Measurements from ENCODE around the gene ANKRD52.
"Not testable (repeated sequence)": the region's sequence is repeated elsewhere in the genome, so short reads cannot be mapped to it uniquely, and the experiment has no call there.

Gene ANKRD52

DNA sequence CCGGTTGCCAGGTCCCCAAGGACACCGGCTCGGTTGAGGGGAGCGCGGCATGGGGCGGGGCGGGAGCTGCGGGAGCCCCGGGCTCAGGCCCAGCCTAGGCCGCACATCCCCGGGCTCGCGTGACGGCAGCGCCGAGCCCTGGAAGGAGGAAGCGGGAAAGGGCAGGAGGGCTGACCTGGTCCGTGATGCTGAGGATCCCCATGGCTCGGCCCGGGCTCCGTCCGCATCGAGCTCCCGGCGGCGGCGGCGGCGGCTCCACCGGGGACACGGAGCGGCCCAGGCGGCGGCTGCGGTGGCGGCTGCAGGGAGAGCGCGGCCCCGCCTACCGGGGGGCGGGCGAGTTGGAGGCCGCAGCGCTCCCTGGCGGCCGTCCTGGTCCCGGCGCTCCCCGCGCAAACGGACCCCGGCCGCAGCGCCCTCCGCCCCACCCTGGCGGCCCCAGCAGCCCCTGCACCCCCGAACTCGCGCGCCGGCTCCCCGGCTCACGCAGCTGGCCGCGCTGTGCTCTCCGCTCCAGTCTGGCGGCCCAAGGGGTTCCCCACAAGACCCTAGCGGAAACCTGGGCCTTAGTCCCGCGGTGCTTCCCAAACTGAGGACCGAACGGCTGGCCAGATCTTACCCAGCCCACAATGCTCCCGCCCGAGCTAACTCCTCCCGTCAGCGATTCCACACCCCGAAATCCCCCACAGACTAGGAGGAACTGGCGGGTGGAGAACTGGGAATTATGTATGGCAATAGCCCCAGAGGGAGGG is at the start of gene ANKRD52:
TSS of gene ANKRD52 (minus strand) at position 317 of the 752 bp plus-strand sequence. CDS start at position 202, 115 bp downstream.
- DNase-seq = peak; percentile 71

DNA sequence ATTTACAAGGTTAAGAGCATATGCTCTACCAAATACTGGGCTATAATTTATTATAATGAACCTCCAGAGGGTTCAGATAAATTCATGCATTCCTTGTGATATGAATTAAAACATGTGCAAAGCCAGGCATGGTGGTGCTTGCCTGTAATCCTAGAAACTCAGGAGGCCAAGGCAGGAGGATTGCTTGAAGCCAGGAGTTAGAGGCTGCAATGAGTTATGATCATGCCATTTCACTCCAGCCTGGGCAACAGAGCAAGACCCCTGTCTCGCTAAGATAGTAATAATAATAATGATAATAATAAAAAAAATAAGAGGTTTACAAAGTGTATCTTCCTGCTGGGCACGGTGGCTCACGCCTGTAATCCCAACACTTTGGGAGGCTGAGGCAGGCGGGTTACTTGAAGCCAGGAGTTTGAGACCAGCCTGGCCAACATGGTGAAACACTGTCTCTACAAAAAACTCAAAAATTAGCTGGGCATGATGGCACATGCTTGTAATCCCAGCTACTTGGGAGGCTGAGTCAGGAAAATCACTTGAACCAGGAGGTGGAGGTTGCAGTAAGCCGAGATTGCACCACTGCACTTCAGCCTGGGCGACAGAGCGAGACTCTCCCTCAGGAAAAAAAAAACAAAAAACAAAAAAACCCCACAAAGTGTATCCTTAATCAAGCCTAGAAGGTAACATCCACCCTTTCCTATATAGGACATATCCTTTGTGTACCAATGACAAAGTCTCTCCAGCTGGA is 49.2 kb upstream of the ANKRD52 start:
- no peak for DNase-seq

DNA sequence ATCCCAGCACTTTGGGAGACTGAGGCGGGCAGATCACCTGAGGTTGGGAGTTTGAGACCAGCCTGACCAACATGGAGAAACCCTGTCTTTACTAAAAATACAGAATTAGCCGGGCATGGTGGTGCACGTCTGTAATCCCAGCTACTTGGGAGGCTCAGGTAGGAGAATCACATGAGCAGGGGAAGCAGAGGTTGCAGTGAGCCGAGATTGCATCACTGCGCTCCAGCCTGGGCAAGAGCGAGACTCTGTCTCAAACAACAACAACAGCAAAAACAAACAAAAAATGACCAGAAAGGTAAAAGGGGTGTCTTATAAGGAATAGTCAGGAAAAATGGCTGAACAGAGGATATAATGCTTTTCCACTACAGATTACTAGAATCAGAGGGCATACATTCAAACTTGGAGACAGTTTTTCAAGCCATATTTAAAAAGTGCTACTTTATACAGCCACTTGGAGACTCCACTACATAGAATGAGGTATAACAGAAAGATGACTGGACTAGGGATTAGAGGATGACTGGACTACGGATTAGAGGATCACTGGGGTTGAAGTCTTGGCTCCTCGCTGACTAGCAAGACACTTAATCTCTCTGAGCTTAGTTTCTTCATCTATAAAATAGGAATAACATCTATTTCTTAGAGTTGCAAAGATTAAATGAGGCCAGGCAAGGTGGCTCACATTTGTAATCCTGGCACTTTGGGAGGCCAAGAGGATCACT is 46.8 kb upstream of the ANKRD52 start:
- no peak for DNase-seq

DNA sequence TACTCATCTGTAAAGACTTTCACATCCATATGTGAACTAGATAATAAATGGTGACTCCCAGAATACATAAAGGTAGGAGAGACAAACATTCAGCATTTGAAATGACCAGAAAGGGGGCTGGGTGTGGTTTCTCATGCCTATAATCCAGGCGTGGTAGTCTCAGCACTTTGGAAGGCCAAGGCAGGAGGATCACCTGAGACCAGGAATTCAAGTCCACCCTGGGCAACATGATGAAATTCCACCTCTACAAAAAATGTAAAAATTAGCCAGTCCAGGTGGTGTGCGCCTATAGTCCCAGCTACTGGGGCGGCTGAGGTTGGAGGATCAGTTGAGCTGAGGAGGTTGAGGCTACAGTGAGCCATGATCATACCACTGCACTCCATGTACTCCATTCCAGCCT is 46.1 kb upstream of the ANKRD52 start:
- no peak for DNase-seq

DNA sequence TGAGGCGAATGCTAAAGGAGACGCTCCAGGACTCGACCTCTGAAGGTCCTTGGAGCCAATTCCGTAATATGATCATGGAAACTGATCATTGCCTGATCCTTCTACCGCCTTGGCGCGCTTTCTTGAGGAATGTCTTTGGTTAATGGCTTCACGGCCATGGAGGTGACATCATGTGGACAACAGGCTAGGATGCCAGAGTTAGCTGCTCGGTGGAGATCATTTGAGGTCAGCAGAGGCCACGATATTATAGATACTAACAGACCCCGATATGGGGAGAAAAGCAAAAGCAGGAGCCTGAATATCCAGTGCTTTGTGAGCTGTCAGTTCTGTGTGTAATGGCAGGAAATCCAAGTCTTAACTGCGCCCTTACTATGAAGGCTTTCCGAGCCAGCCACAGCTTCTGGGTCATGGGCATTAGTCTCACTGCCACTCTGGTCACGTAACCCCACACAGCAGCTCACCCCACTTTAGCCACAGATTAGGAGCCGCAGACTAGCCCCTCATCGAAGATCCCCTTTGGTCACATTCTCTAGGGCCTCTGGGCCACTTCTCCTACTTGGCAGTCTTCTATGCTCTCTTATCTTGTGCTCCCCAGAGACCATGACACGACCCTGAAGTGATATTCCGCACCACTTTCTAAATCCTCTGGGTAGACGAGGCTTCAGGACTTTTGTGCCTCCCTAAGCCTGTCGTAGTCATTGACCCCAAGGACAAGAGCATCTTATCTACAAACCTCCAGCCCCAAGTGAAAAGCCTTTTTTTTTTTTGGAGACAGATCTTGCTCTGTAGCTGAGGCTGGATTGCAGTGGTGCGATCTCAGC is 42.7 kb upstream of the ANKRD52 start:
- DNase-seq = no peak

DNA sequence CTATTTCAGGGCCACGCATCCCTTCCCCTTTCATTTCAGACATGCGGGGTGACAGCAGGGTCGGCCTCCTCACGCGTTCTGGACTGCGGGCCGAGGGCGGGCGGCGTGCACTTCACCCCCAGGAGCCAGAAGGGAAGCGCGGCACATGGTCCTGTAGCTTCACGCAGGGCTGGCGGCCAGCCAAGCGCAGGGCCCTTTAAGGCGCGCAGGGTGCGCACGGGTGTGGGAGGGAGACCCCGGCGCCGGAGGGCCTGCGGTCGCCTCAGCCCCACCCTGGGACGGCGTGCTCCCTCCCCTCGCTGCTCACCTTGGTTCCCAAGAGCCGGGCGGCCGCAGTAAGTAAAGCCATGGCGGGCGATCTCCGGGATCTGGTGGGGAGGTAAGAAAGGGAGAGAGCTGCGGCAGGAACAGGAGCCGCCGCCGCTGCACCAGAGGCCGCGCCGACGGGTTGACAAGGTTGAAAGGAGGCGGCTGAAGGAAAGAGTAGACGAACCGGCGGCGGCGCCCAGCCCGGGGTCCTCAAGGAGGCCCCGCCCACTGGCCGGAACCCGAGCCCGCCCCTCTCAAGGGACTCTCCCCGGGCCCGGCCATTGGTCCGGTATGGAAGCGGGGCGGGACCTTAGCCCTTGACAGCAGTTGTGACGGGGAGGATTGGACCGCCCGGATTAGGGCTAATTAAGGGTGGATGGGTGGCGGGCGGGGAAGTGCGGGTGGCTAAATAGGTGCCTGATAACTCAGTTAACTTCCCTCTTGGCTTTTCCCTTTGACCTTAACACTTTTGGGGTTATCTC is 41.9 kb upstream of the ANKRD52 start, which contains the start of gene CS:
TSS of gene CS (minus strand) at position 478 of the 791 bp plus-strand sequence. CDS start at position 349, 129 bp downstream.
- DNase-seq = peak; percentile 95

DNA sequence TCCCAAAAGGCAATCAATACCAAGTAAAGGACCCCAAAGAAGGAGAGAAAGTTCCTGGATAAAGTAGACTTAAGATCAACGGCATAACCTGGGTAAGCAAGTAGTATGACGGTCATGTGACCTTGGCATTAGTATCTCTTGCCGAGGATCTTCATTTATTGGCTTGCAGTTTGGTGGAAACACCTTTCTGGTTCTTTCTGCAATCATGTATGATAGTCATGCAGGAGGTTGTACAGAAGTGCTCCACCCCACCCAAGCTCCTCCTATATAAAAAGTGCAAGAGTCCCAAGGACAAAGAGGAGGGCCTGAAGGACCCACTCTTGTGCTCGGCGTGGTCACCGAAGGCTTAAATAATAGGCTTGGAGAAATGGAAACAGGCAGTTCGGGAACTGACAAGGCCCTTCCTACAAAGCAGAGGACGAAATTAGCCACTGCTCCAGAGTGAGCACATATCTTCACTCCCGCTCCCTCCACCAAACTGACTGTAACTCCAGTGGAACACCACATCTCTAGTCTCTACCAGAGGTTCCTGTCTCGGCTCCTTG is 41.2 kb upstream of the ANKRD52 start:
- no peak for DNase-seq

DNA sequence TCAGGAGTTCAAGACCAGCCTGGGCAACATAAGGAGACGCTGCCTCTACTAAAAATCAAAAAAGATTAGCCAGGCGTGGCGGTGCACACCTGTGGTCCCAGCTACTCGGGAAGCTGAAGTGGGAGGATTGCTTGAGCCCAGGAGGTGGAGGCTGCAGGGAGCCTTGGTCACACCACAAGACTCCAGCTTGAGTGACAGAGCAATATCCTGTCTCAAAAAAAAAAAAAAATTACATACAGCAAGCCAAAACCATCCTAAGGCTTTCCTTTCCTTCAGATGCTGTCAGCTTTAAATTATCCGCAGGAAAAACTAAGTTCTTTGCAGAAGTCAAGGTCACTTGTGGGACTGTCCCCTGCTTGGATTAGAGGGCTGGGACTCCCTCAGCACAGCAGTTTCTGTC is 40.6 kb upstream of the ANKRD52 start:
- DNase-seq = no peak

DNA sequence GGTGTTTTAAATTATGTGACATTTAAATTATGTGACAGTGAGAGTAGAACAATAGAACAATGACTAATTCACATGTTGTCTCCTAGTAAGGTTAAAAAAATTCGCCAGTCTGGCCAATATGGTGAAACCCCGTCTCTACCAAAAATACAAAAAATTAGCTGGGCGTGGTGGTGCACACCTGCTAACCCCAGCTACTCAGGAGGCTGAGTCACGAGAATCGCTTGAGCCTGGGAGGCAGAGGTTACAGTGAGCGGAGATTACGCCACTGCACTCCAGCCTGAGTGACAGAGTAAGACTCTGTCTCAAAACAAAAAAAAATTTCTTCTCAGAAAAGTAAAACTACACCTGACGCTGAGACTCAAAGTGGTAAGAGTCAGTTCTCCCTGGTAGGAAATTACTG is 39.2 kb upstream of the ANKRD52 start:
- no peak for DNase-seq

DNA sequence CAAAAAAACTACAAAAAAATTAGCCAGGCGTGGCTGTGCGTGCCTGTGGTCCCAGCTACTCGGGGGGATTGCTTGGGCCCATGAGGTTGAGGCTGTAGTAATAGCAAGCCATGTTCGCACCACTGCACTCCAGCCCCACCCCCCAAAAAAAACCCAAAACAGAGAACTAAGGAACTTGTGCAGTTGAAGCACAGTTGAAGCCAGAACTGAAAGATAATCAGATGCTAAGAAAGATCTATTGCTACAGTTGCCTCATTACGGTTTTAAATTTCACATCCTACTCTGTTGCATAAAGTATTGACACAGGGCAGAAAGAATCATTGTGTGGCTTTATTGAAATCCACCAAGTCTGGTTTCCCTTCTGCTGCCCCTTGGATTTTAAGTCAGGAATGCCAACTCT is 38.1 kb upstream of the ANKRD52 start:
- no peak for DNase-seq

DNA sequence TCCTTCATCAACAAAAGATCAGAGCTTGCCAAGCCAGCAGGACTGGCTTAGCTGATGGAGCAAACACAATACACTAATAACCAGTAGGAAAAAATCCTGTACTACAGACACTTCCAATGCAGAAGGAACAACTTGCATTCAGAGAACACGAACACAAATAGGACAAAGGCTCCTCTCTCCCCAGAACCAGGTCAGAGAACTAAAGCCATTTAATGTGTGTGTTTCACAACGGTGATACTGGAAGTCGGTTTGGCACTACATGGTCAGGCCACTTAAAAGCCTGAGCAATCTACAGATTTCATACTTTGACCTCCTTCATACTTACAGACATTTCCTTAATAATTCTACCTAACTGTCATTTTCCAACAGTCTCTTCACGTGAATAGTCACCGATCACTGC is 35.6 kb upstream of the ANKRD52 start:
- no peak for DNase-seq

DNA sequence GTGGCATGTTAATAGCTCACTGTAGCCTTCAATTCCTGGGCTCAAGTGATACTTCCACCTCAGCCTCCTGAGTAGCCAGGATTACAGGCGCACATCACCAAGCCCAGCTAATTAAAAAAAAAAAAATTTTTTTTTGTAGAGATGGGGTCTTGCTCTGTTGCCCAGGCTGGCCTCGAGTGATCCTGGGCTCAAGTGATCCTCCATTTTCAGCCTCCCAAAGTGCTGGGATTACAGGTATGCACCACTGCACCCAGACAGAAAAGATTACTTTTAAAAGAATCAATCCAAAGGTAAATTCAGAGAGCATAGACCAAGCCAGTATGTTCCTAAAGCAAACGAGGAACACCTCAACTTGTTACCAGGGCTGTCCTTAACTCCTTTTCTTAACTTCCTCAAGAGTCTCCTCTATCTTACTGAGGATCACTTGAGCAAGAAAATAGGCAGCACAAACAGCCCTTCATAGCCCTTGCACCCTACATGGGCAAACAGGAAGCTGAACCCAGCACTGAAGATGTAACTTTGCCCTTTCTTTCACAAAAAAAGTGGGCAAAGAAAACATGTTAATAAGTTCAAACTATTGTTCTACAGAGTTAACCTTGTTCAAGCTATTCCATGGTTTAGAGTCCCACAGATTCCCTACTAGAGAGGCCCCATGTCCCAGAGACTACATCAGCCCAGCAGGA is 30.7 kb upstream of the ANKRD52 start:
- DNase-seq = no peak

DNA sequence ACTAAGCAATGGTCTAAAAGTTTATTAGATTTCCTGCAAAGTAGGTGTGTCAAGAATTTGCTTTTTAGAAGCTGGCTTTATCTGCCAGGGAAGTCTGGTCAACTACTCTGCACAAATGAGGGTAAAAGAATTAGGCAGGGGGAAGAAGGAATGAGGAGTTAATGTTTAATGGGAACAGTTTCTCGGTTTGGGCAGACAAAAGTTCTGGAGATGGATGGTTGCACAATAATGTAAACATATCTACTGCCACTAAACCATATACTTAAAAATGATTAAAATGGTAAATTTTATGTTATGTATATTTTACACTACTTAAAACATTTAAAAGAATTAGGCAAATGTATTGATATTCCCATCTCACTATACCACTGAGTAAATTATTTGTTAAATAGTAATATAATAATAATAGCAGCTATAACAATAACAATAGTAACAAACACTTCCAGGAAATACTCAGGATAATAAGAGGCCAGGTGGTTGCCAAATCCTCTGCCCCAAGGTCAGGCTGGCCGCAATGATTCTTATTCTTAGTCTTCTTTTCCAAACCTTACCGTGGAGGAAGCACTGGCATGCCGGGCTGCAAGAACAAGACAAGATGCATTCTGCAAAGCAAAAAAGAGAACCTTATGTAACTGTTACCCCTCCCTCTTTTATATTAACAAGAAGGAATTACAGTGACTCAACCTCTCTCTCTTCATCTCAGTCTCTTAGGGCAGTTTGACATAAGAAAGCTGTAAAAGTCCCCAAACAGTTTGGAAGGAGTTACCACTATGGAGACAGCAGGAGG is 28.1 kb upstream of the ANKRD52 start:
- DNase-seq = no peak

DNA sequence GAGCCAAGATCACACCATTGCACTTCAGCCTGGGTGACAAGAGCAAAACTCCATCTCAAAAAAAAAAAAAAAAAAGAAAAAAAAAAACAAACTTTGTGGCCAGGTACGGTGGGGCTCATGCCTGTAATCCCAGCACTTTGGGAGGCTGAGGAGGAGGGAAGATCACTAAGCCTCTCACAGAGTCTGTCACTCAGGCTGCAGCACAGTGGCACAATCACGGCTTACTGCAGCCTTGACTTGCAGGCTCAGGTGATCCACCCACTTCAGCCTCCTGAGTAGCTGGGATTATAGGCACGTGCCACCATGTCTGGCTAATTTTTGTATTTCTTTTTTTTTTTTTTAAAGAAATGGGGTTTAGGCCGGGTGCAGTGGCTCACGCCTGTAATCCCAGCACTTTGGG is 26.1 kb upstream of the ANKRD52 start:
- DNase-seq = not testable (repeated sequence)

DNA sequence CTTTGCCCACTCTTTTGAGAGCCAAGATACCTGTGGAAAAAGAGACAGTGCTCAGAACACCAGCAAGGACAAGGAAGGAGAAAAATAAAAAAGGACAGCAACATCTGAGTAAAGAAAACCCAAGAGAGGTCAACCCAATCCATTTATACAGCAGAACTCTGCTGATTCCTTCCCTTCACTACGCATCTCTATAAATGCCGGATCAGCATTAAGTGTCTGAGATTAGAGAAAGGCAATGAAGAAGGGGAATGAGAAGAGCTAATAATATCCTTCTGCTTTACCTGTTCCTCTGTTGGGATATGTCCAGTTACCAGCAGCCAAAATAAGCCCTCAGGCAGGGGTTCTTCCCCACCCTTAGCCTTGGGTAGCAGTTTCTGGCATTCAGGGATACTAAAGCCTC is 24.4 kb upstream of the ANKRD52 start:
- DNase-seq = no peak

DNA sequence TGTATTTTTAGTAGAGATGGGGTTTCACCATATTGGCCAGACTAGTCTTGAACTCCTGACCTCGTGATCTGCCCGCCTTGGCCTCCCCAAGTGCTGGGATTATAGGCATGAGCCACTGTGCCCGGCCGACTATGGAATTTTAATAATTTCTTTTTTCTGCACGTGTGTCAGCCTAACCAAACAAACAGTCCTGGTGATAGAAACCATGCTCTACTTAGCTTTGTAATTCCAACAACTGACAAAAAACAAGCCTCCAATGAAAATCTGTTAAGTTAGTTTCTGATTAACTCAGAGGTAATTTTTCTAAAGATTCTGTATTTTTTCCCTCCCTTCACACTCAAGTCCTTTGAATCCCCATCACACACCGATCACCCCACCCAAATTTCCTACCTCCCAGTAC is 23.8 kb upstream of the ANKRD52 start:
- DNase-seq = no peak

DNA sequence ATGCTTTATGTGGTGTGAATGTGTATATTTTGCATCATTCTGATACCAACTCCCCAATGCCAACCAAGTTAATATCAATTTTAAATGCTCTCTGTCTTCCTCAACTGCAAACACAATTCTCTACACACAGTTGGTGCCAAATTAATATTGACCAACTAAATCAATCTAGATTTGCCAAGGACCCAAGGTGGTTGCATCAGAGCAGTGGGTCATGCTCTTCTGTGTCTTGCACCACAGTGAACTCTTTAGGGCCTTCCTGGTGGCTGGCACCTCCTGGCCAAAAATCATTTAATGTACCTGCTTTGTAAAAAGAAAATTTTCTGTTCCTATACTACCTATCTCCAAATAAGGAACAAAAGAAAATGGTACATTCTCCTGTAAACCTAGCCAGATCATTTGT is 22.7 kb upstream of the ANKRD52 start:
- DNase-seq = no peak

DNA sequence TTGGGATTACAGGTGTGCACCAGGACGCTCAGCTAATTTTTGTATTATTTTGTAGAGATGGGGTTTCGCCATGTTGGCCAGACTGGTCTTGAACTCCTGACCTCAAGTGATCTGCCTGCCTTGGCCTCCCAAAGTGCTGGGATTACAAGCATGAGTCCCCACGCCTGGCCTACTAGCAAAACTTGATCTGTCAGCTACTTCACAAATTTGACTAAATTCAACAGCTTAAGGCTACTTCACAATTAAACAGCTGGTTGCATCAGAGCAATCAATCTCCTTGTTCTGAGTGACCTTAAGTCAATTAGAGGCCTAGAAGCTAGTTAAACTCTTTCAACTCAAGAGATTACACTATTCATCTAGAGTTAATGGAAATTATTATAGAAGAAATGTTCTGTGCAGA is 20.7 kb upstream of the ANKRD52 start:
- DNase-seq = no peak

DNA sequence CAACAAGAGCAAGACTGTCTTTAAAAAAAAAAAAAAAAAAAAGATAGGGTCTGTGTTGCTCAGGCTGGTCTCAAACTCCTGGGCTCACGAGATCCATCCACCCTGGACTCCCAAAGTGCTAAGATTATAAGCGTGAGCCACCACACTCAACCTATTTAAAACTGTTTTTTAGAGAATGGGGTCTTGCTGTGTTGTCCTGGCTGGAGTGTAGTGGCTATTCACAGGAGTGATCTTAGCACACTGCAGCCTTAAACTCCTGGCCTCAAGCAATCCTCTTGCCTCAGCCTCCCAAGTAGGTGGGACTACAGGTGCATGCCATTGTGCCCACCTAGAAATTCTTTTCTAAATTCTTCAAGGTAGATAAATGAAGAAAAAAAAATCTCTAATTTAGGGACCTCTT is 16.1 kb upstream of the ANKRD52 start:
- DNase-seq = no peak

DNA sequence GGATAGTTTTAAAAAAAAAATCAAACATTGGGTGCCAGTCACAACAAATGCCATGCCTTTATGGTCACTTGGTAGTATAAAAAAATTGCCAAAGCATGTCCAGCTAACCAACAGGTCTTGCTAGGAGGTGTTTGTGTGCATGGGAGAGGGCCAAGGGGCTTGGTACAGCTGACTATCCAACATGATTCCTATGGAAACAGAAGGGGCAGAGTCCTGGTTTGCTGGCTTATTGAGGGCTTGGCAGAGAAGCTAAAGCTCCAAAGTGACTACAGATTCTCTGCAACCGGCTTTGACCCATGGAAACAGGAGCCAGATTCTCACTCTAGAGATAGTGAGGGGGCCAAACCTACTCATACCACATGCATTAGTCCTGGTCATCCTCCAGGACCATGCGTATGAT is 14.3 kb upstream of the ANKRD52 start:
- not testable (repeated sequence) for DNase-seq
